GM12878 (cell line): ENCODE measurements around the gene PPM1G. TPM values are rescaled to one million over a fixed set of nuclear protein-coding genes. Genes with fewer than 3 reads are reported as not detected.

ENCODE experiments used
- BCL3 ChIP-seq: IDR thresholded peaks from 2 replicates; pipeline ENCODE4 v1.6.1; 2011; ENCODE audit warnings: borderline replicate concordance, low read depth, mild to moderate bottlenecking, moderate library complexity, low read length; ENCODE audit not compliant: insufficient read depth, poor library complexity, severe bottlenecking
- BRCA1 ChIP-seq: IDR thresholded peaks from 2 replicates; pipeline ENCODE4 v1.6.1; 2011; ENCODE audit warnings: low read depth, low read length, improper control_type of control experiment
- CHD2 ChIP-seq: IDR thresholded peaks from 2 replicates; pipeline ENCODE4 v1.6.1; 2011; ENCODE audit warnings: low read depth, low read length, improper control_type of control experiment, borderline replicate concordance
- EP300 ChIP-seq, 2 experiments: fragments of 150-350 bp in 1 of 2; IDR thresholded peaks; 2 replicates each; pipeline ENCODE4 v1.6.1; 2011 to 2012; ENCODE audit warnings: low read depth in 2 of 2, low read length in 2 of 2, borderline replicate concordance in 1 of 2, improper control_type of control experiment in 1 of 2, inconsistent platforms in 1 of 2; ENCODE audit not compliant: control insufficient read depth in 1 of 2
- HDAC2 ChIP-seq: fragments of 200-600 bp; sonication (generic); IDR thresholded peaks from 2 replicates; pipeline ENCODE4 v1.6.1; 2017
- HDAC6 ChIP-seq: fragments of 200-600 bp; sonication (generic); IDR thresholded peaks from one replicate; pipeline ENCODE4 v1.8.0; 2017; ENCODE audit warnings: antibody characterized with exemption; ENCODE audit not compliant: unreplicated experiment
- JUNB ChIP-seq: IDR thresholded peaks from 2 replicates; pipeline ENCODE4 v1.6.1; 2016; ENCODE audit warnings: antibody characterized with exemption, mild to moderate bottlenecking
- MAX ChIP-seq: IDR thresholded peaks from 2 replicates; pipeline ENCODE4 v1.6.1; 2012; ENCODE audit warnings: low read depth, low read length, improper control_type of control experiment
- MLLT1 ChIP-seq: fragments of 450-650 bp; IDR thresholded peaks from 2 replicates; pipeline ENCODE4 v1.6.1; 2016; ENCODE audit warnings: mild to moderate bottlenecking
- NFIC ChIP-seq: IDR thresholded peaks from 2 replicates; pipeline ENCODE4 v1.6.1; 2012; ENCODE audit warnings: low read depth, mild to moderate bottlenecking, inconsistent platforms, low read length, moderate library complexity
- NFYB ChIP-seq: IDR thresholded peaks from 2 replicates; pipeline ENCODE4 v1.6.1; 2011; ENCODE audit warnings: low read depth, mild to moderate bottlenecking, low read length, improper control_type of control experiment, moderate library complexity; ENCODE audit not compliant: insufficient read depth
- PAX5 ChIP-seq: IDR thresholded peaks from 2 replicates; pipeline ENCODE4 v1.6.1; 2011; ENCODE audit warnings: low read depth, low read length, borderline replicate concordance
- POLR2AphosphoS5 ChIP-seq: IDR thresholded peaks from 2 replicates; pipeline ENCODE4 v1.6.1; 2011; ENCODE audit warnings: mild to moderate bottlenecking, low read length, inconsistent platforms
- REST ChIP-seq: IDR thresholded peaks from 2 replicates; pipeline ENCODE4 v1.6.1; 2012; ENCODE audit warnings: mild to moderate bottlenecking, low read depth, low read length
- SKIL ChIP-seq: fragments of 450-650 bp; IDR thresholded peaks from 2 replicates; pipeline ENCODE4 v1.6.1; 2017; ENCODE audit warnings: mild to moderate bottlenecking, low read depth, inconsistent platforms; ENCODE audit not compliant: poor library complexity, severe bottlenecking
- SP1 ChIP-seq: IDR thresholded peaks from one replicate; pipeline ENCODE4 v1.6.1; 2011; ENCODE audit warnings: low read depth, low read length
- USF1 ChIP-seq: IDR thresholded peaks from 2 replicates; pipeline ENCODE4 v1.6.1; 2011; ENCODE audit warnings: borderline replicate concordance, low read depth, mild to moderate bottlenecking, moderate library complexity, mixed read lengths, low read length; ENCODE audit not compliant: insufficient read depth; ENCODE audit errors: extremely low read length
- ZSCAN29 ChIP-seq: fragments of 450-650 bp; IDR thresholded peaks from 2 replicates; pipeline ENCODE4 v1.6.1; 2017; ENCODE audit warnings: mild to moderate bottlenecking, moderate library complexity
- ZZZ3 ChIP-seq: IDR thresholded peaks from 2 replicates; pipeline ENCODE4 v1.6.1; 2011; ENCODE audit warnings: low read depth; ENCODE audit not compliant: control insufficient read depth, insufficient read length
- polyA plus RNA-seq, 11 experiments: library from polyadenylated mRNA; depleted of rRNA in 4 of 11; unstranded in 6 of 11; stranded (reverse) in 5 of 11; fragments of >200 nt; fragmentation: Nextera tagmentation in 4 of 11; fragmentation: Illumina TruSeq in 1 of 11; extraction: Ambion mirVana in 4 of 11; extraction: Trizol in 1 of 11; gene quantifications; 1 replicate in 1 of 11; 2 replicates in 10 of 11; pipeline versions ENCODE4 v1.2.1 to v1.2.3, GENCODE V29; 2011 to 2016; ENCODE audit warnings: inconsistent platforms in 2 of 11, missing spikeins in 2 of 11, low read depth in 1 of 11
- total RNA-seq, 4 experiments: library from RNA; depleted of rRNA in 3 of 4; stranded (reverse); fragments of >200 nt in 3 of 4; fragmentation: Illumina TruSeq in 1 of 4; extraction: Trizol in 1 of 4; gene quantifications; 2 replicates each; pipeline versions ENCODE4 v1.2.1 to v1.2.3, GENCODE V29; 2013 to 2021

PPM1G gene
- total and polyA plus RNA-seq, 10 of the 15 experiments (the other 5 are each of a cell fraction or from before 2014, with no cell fraction given), result 68.8 to 171 (median 121) TPM

- no peak for TF ChIP-seq USF1
- no peak for TF ChIP-seq NFIC
- TF ChIP-seq REST, result no peak
- no peak for TF ChIP-seq ZZZ3
- no peak; the same call in 1 of the 2 replicates for TF ChIP-seq MLLT1
- TF ChIP-seq SP1, result peak; percentile 85
- TF ChIP-seq SKIL, result no peak
- TF ChIP-seq MAX, result no peak; the same call in 1 of the 2 replicates
- no peak for TF ChIP-seq HDAC2
- peak; percentile 87 for TF ChIP-seq BRCA1
- TF ChIP-seq HDAC6, result no peak
- TF ChIP-seq EP300 (IDR thresholded peaks at IDR 0.05; ENCODE audit: borderline replicate concordance in 1 of 2, control insufficient read depth in 1 of 2, low read depth in 2 of 2, low read length in 2 of 2), result no peak
- TF ChIP-seq NFYB, result no peak
- TF ChIP-seq POLR2AphosphoS5, result peak; percentile 93
- TF ChIP-seq CHD2, result peak; percentile 99
- TF ChIP-seq ZSCAN29, result no peak
- 0 out of 2 replicates have a peak, but pooled peaks have one; percentile 0 for TF ChIP-seq PAX5
- TF ChIP-seq BCL3, result peak; percentile 50
- TF ChIP-seq JUNB, result no peak
Measured at GRCh38 chr2:27409321-27410073, at the start of gene PPM1G (continued).
